ENCODE data around the gene RBM44.

GRCh38 chr2:237786936-237787335 lies 11.6 kb upstream of the RBM44 start:
- TF ChIP-seq POLR2AphosphoS5 (IDR thresholded peaks at IDR 0.05; ENCODE audit: low read depth, low read length) (no peak), POLR2A (IDR thresholded peaks at IDR 0.05; ENCODE audit: low read depth, low read length) (no peak), TAF1 (IDR thresholded peaks at IDR 0.05; ENCODE audit: borderline replicate concordance, low read depth, low read length) (no peak)

All from GM12892 (cell line).